ENCODE data around the gene PRAME. TPM values are rescaled to one million over a fixed set of nuclear protein-coding genes. Genes with fewer than 3 reads are reported as not detected.

The PRAME gene
- total RNA-seq, 1 donor from 2014 or later = not detected

DNA sequence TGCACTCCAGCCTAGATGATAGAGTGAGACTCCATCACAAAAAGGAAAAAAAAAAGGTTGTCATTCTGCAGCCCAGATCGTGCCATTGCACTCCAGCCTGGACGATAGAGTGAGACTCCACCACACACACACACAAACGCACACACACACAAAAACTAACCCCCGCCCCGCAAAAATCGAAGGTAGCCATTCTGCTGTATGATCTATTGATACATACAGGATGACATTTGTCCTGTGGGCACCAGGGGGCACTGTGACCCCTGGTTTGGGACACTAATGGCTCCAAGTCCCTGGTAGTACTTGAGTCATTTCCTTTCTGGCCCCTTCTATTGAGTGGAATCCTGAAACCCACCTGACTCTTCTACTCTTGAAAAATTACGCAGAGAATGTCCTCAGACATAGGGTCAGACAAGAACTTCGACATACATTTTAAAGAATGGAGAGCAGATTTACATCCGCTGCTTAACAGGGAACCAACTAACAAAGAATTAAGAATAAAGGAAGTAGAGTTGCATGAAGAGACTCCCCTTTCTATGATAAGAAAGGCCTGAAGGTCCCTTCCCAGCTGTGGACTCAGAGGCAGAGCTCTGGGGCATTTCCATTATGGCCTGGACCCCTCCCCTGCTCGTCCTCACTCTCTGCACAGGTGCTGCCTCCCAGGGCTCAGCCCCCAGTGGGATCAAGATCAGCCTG is 35.0 kb upstream of the PRAME start:
- Histone ChIP-seq H3K27ac (no peak overlapping the region), H3K4me1 (no peaks in the 10 kb centered on the region), H3K36me3 (no peaks in the 10 kb centered on the region), H3K4me3 (no peak overlapping the region), H3K27me3 (no peaks in the 10 kb centered on the region), H3K9me3 (no peaks in the 10 kb centered on the region)
- peak in 1 of 2 donors; percentile 52 for DNase-seq (ENCODE audit: extremely low spot score in 2 of 2)
- intact Hi-C loops (cut with DNase I) = no loop called here
- TF ChIP-seq POLR2A (IDR thresholded peaks at IDR 0.05) = no peak
- TF ChIP-seq, protein P1, sequence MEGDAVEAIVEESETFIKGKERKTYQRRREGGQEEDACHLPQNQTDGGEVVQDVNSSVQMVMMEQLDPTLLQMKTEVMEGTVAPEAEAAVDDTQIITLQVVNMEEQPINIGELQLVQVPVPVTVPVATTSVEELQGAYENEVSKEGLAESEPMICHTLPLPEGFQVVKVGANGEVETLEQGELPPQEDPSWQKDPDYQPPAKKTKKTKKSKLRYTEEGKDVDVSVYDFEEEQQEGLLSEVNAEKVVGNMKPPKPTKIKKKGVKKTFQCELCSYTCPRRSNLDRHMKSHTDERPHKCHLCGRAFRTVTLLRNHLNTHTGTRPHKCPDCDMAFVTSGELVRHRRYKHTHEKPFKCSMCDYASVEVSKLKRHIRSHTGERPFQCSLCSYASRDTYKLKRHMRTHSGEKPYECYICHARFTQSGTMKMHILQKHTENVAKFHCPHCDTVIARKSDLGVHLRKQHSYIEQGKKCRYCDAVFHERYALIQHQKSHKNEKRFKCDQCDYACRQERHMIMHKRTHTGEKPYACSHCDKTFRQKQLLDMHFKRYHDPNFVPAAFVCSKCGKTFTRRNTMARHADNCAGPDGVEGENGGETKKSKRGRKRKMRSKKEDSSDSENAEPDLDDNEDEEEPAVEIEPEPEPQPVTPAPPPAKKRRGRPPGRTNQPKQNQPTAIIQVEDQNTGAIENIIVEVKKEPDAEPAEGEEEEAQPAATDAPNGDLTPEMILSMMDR (IDR thresholded peaks at IDR 0.05) = peak in 2 of 3 experiments; percentile 2 to 39

DNA sequence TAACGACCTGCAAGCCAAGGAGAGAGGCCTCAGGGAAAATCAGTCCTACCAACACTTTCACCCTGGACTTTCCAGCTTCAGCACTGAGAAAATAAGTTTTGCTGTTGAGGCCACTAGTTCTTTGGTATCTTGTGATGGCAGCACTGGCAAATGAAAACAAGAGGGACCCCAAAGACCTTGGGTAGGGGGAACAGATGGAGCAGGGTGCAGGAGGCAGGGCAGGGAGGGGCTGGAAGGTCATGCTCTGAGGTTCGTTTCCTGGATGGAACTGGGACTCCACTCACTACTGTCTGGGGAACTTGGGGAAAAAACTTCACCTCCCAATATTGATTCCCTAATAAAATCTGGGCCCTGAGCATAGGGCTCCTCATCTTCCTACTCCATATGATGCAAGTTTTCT is 34.2 kb upstream of the PRAME start:
- Histone ChIP-seq H3K4me1 (no peaks in the 10 kb centered on the region), H3K36me3 (no peaks in the 10 kb centered on the region), H3K9me3 (no peaks in the 10 kb centered on the region), H3K4me3 (no peak overlapping the region), H3K27me3 (no peaks in the 10 kb centered on the region), H3K27ac (no peak overlapping the region)
- intact Hi-C loops (cut with DNase I) = no loop called here
- peak in 1 of 2 donors; percentile 58 for DNase-seq (ENCODE audit: extremely low spot score in 2 of 2)
- no peak for TF ChIP-seq POLR2AphosphoS5 (IDR thresholded peaks at IDR 0.05; ENCODE audit: insufficient read depth in 1 of 2, low read depth in 1 of 2)
- no peak for TF ChIP-seq POLR2A (IDR thresholded peaks at IDR 0.05)
- TF ChIP-seq, protein P1 (IDR thresholded peaks at IDR 0.05) = no peak

DNA sequence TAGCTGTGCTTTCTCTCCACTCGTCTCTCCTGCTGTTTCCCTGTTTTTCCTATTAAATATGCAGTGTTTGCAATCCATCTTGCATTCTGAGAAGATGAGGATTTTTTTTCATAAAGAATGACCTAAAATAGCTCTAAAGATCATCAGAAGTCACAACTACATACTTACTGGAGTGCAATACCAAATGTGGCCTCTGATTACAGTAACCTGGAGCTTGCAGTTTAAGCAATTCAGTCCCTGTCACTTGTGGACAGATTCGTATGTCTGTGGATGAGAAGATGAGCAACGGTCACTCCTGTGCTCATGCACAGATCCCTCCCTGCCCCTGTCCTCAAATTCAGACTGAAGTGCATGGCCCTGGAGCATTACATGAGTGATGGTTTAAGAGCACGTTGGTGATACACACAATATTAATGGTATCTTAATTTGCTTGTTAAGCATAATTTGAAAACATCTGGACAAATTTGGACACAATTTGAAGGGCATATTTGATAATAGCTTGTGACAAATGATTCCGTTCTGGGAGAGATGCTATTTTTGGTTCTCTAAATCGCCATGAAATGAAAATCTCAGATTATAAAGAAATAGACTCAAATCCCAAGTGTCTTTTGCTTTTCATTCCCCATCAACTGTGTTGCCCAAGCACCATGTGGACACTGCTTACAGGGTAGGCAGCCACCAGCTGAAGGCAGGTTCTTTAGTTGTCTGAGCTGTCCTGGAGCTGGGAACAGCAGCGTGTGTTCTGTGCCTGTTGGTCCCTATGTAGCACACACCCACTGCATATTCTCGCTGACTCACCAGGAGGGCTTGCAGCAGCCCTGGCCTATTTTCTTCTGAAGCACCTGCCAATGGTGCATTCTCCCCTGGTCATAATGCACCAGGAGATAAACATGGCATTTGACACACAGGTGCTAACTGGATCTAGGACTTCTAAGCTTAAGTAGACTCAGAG is 32.6 kb upstream of the PRAME start:
- Histone ChIP-seq H3K27me3 (no peaks in the 10 kb centered on the region), H3K27ac (no peak overlapping the region), H3K36me3 (no peaks in the 10 kb centered on the region), H3K4me1 (no peaks in the 10 kb centered on the region), H3K9me3 (no peaks in the 10 kb centered on the region), H3K4me3 (no peak overlapping the region)
- intact Hi-C loops (cut with DNase I) = no loop called here
- TF ChIP-seq POLR2AphosphoS5 (IDR thresholded peaks at IDR 0.05; ENCODE audit: insufficient read depth in 1 of 2, low read depth in 1 of 2) (no peak), POLR2A (IDR thresholded peaks at IDR 0.05) (no peak)
- TF ChIP-seq, protein P1 (IDR thresholded peaks at IDR 0.05) = no peak
- DNase-seq (ENCODE audit: extremely low spot score in 2 of 2) = peak in 1 of 2 donors; percentile 46

DNA sequence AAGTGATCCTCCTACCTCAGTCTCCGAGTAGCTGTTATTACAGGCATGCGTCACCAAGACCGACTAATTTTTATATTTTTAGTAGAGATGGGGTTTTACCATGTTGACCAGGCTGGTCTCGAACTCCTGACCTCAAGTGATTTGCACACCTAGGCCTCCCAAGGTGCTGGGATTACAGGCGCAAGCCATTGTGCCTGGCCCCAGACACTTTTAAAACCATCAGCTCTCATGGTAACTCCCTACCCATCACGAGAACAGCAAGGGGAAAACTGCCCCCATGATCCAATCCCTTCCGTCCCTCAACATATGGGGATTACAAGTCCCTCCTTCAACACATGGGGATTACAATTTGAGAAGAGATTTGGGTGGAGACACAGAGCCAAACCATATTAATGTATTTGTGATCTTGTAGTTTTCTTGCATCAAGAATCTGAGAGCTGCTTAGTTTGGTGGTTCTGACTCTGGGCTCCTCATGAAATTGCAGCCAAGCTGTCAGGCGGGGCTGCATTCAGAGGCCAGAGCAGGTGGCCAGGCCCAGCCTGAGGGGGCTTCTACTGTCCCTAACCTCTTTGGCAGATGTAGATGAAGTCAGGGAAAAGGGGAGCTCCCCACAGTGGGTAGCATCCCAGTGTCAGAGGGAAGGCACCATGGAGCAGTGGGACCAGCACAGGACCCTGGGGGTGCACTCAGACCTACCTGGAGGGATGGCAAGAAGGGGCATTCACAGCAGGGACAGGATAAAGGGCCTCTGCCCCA is 31.2 kb upstream of the PRAME start:
- Histone ChIP-seq H3K36me3 (no peaks in the 10 kb centered on the region), H3K4me1 (no peaks in the 10 kb centered on the region), H3K4me3 (no peak overlapping the region), H3K9me3 (no peaks in the 10 kb centered on the region), H3K27ac (no peak overlapping the region), H3K27me3 (no peaks in the 10 kb centered on the region)
- intact Hi-C loops (cut with DNase I) = no loop called here
- DNase-seq (ENCODE audit: extremely low spot score in 2 of 2) = peak in 1 of 2 donors; percentile 37
- TF ChIP-seq, protein P1 (IDR thresholded peaks at IDR 0.05) = no peak
- TF ChIP-seq POLR2AphosphoS5 (IDR thresholded peaks at IDR 0.05; ENCODE audit: insufficient read depth in 1 of 2, low read depth in 1 of 2) (no peak), POLR2A (IDR thresholded peaks at IDR 0.05) (no peak)
